ENCODE measurements around the gene GABBR2. TPM values are rescaled to one million over a fixed set of nuclear protein-coding genes. Genes with fewer than 3 reads are reported as not detected.

Gene GABBR2
- total RNA-seq, 2 experiments from 2014 or later, result not detected

DNA sequence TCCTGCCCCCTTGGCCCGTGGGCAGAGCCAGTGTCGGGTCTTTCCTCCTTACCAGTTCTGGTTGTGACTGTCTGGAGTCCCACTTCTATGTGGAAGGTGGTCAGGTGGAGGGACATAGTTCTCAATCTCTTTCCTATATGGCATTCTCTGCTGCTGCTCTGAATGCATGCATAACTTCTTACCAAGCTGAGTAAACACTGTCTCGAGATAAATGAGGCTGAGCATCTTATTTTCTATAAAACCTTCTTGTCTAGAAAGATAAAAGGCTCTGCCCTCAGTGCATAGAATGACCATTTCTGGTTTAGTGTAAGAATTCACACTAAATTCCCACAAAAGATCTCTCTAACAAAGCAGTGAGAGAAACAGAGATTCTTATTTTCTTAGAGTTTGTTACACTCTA lies 347.1 kb downstream of the GABBR2 start:
- Histone ChIP-seq H3K36me3 (ENCODE audit: insufficient read depth, low read length) (no peaks in the 10 kb centered on the region), H3K79me2 (ENCODE audit: insufficient read depth, low read depth, low read length) (no peaks in the 10 kb centered on the region), H3K4me3 (ENCODE audit: low read depth, low read length, poor library complexity, severe bottlenecking) (no peak overlapping the region), H2AFZ (ENCODE audit: low read length) (no peak overlapping the region), H3K4me2 (ENCODE audit: low read length) (no peak overlapping the region), H3K4me1 (ENCODE audit: insufficient read depth, low read length, poor library complexity, severe bottlenecking) (no peaks in the 10 kb centered on the region), H3K9me3 (ENCODE audit: low read length) (peaks cover 17% of the 10 kb centered on the region), H4K20me1 (ENCODE audit: insufficient read depth, low read length) (no peaks in the 10 kb centered on the region), H3K27ac (ENCODE audit: low read depth, low read length, poor library complexity, severe bottlenecking) (no peak overlapping the region), H3K9me2 (ENCODE audit: insufficient read depth, low read length) (no peaks in the 10 kb centered on the region)
- no TSS peak for BruUV-seq (replicated peaks)
- intact Hi-C loops (cut with micrococcal nuclease; ENCODE audit: unreplicated experiment), result loop anchor here (5.0 kb wide), 1 partner anchor 44 kb away; no protein-coding TSS in a partner anchor
- no peak for DNase-seq (ENCODE audit: low spot score)
- ChIA-PET POLR2A (no interaction called here), CTCF (ENCODE audit: unreplicated experiment) (no interaction called here)
- TF ChIP-seq CTCF (conservative IDR thresholded peaks at IDR 0.05; ENCODE audit: low read length), result no peak
- TF ChIP-seq EZH2phosphoT487 (IDR thresholded peaks at IDR 0.05; ENCODE audit: borderline replicate concordance, low read depth, low read length), result no peak

GRCh38 chr9:98360176-98360708 lies 348.5 kb downstream of the GABBR2 start:
- H2AFZ ChIP-seq (ENCODE audit: low read length), result no peak overlapping the region
- CTCF ChIA-PET (ENCODE audit: unreplicated experiment), result no interaction called here
- BruUV-seq (replicated peaks), result no TSS peak
- peaks cover 6% of the 10 kb centered on the region; the same call in 1 of the 2 replicates for H3K9me3 ChIP-seq (ENCODE audit: low read length)
- no peak for DNase-seq (ENCODE audit: low spot score)
- no peaks in the 10 kb centered on the region for H3K79me2 ChIP-seq (ENCODE audit: insufficient read depth, low read depth, low read length)
- no peaks in the 10 kb centered on the region for H4K20me1 ChIP-seq (ENCODE audit: insufficient read depth, low read length)
- H3K9me2 ChIP-seq (ENCODE audit: insufficient read depth, low read length), result no peaks in the 10 kb centered on the region
- H3K4me2 ChIP-seq (ENCODE audit: low read length), result no peak overlapping the region
- no peak for TF ChIP-seq CTCF (conservative IDR thresholded peaks at IDR 0.05; ENCODE audit: low read length)
- no peak for TF ChIP-seq EZH2phosphoT487 (IDR thresholded peaks at IDR 0.05; ENCODE audit: borderline replicate concordance, low read depth, low read length)
- H3K4me3 ChIP-seq (ENCODE audit: low read depth, low read length, poor library complexity, severe bottlenecking), result no peak overlapping the region
- no peak overlapping the region for H3K27ac ChIP-seq (ENCODE audit: low read depth, low read length, poor library complexity, severe bottlenecking)
- POLR2A ChIA-PET, result no interaction called here
- H3K4me1 ChIP-seq (ENCODE audit: insufficient read depth, low read length, poor library complexity, severe bottlenecking), result no peaks in the 10 kb centered on the region
- intact Hi-C loops (cut with micrococcal nuclease; ENCODE audit: unreplicated experiment), result loop anchor here (5.0 kb wide), 1 partner anchor 43 kb away; no protein-coding TSS in a partner anchor
- H3K36me3 ChIP-seq (ENCODE audit: insufficient read depth, low read length), result no peaks in the 10 kb centered on the region

GRCh38 chr9:98359569-98359968 lies 349.2 kb downstream of the GABBR2 start:
- H3K27ac ChIP-seq (ENCODE audit: low read depth, low read length, poor library complexity, severe bottlenecking), result no peak overlapping the region
- H3K4me3 ChIP-seq (ENCODE audit: low read depth, low read length, poor library complexity, severe bottlenecking), result no peak overlapping the region
- ChIA-PET POLR2A (no interaction called here), CTCF (ENCODE audit: unreplicated experiment) (no interaction called here)
- no peaks in the 10 kb centered on the region for H3K4me1 ChIP-seq (ENCODE audit: insufficient read depth, low read length, poor library complexity, severe bottlenecking)
- DNase-seq (ENCODE audit: low spot score), result no peak
- H4K20me1 ChIP-seq (ENCODE audit: insufficient read depth, low read length), result no peaks in the 10 kb centered on the region
- intact Hi-C loops (cut with micrococcal nuclease; ENCODE audit: unreplicated experiment), result no loop called here
- no peak for TF ChIP-seq EZH2phosphoT487 (IDR thresholded peaks at IDR 0.05; ENCODE audit: borderline replicate concordance, low read depth, low read length)
- no peak for TF ChIP-seq CTCF (conservative IDR thresholded peaks at IDR 0.05; ENCODE audit: low read length)
- no peaks in the 10 kb centered on the region for H3K9me3 ChIP-seq (ENCODE audit: low read length)
- BruUV-seq (replicated peaks), result no TSS peak
- no peak overlapping the region for H3K4me2 ChIP-seq (ENCODE audit: low read length)
- no peaks in the 10 kb centered on the region for H3K9me2 ChIP-seq (ENCODE audit: insufficient read depth, low read length)
- no peaks in the 10 kb centered on the region for H3K36me3 ChIP-seq (ENCODE audit: insufficient read depth, low read length)
- no peak overlapping the region for H2AFZ ChIP-seq (ENCODE audit: low read length)
- no peaks in the 10 kb centered on the region for H3K79me2 ChIP-seq (ENCODE audit: insufficient read depth, low read depth, low read length)
